HepG2 (cell line): ENCODE results near the gene PTPA. TPM values are rescaled to one million over a fixed set of nuclear protein-coding genes. Genes with fewer than 3 reads are reported as not detected.

Source experiments
- ATAC-seq: fragments of 200-7000 bp; cut with Tn5 transposase; 3 replicates; pipeline ENCODE4 v1.9.1; 2020; ENCODE audit warnings: mild to moderate bottlenecking, moderate library complexity
- BruUV-seq: library from RNA; stranded (reverse); fragments of 400-500 nt; replicated peaks from 2 replicates; lab custom pipeline; 2021; lab: Mats Ljungman, UMichigan
- CTCF ChIA-PET: fragments of 300-600 bp; formaldehyde crosslinking; extraction: SDS; loops from one replicate; lab custom pipeline; 2021; ENCODE audit warnings: low total read pairs, inconsistent platforms, low intra/inter-chr PET ratio; lab: Yijun Ruan, JAX
- POLR2A ChIA-PET: fragments of 350-600 bp; sonication (Branson Sonifier 250); formaldehyde crosslinking; loops from one replicate; lab custom pipeline; 2020; ENCODE audit warnings: antibody characterized with exemption, inconsistent platforms; lab: Yijun Ruan, JAX
- DNase-seq: peaks from one replicate; pipeline ENCODE4 v3.0.0-alpha.2; 2015; ENCODE audit warnings: low spot score
- FAIRE-seq: peaks from 3 replicates; lab custom pipeline; 2011; peaks lifted over from hg19 to GRCh38; lab: Jason Lieb, UNC
- H2AFZ ChIP-seq: one replicate; pipeline ENCODE4 v1.6.1; 2011; ENCODE audit warnings: low read length, inconsistent platforms
- H3K27ac ChIP-seq: fragments of 300-600 bp; 3 replicates; pipeline ENCODE4 v1.8.0; 2011; ENCODE audit warnings: mixed run types, mild to moderate bottlenecking, mixed read lengths, low read length, inconsistent platforms; ENCODE audit not compliant: insufficient read depth; ENCODE audit errors: extremely low read length
- H3K27me3 ChIP-seq, 2 experiments: fragments of 200-600 bp in 1 of 2; 2 replicates in 1 of 2; 3 replicates in 1 of 2; pipeline versions ENCODE4 v1.6.0 to v1.8.0; 2011; ENCODE audit warnings: low read length in 2 of 2, mild to moderate bottlenecking in 2 of 2, moderate library complexity in 2 of 2, inconsistent platforms in 1 of 2; ENCODE audit not compliant: insufficient read depth in 2 of 2, control insufficient read depth in 1 of 2
- H3K36me3 ChIP-seq, 2 experiments: fragments of 200-600 bp in 1 of 2; replicated peaks in 1 of 2; 2 replicates in 1 of 2; 3 replicates in 1 of 2; pipeline versions ENCODE4 v1.5.1 to v1.8.0; 2011; ENCODE audit warnings: low read length in 2 of 2, inconsistent platforms in 1 of 2; ENCODE audit not compliant: insufficient read depth in 2 of 2, control insufficient read depth in 1 of 2
- H3K4me1 ChIP-seq: 2 replicates; pipeline ENCODE4 v1.5.1; 2012; ENCODE audit warnings: low read length, inconsistent platforms; ENCODE audit not compliant: insufficient read depth
- H3K4me2 ChIP-seq: 2 replicates; pipeline ENCODE4 v1.6.0; 2011; ENCODE audit warnings: low read depth, low read length, inconsistent platforms
- H3K4me3 ChIP-seq, 3 experiments: fragments of 200-600 bp in 1 of 3; sonication (generic), shearing (Covaris generic) in 1 of 3; replicated peaks in 1 of 3; 2 replicates each; pipeline ENCODE4 v1.5.1; 2011 to 2016; ENCODE audit warnings: low read length in 3 of 3, inconsistent platforms in 2 of 3, low read depth in 2 of 3, mild to moderate bottlenecking in 2 of 3, control low read depth in 1 of 3, mixed read lengths in 1 of 3; ENCODE audit not compliant: insufficient read depth in 1 of 3
- H3K79me2 ChIP-seq: one replicate; pipeline ENCODE4 v1.6.1; 2011; ENCODE audit warnings: low read length, inconsistent platforms; ENCODE audit not compliant: insufficient read depth
- H3K9ac ChIP-seq: 2 replicates; pipeline ENCODE4 v1.6.0; 2011; ENCODE audit warnings: mild to moderate bottlenecking, low read depth, low read length, inconsistent platforms; ENCODE audit not compliant: insufficient read depth
- H3K9me3 ChIP-seq: 2 replicates; pipeline ENCODE4 v1.5.1; 2012; ENCODE audit warnings: mild to moderate bottlenecking, low read length
- H4K20me1 ChIP-seq: 2 replicates; pipeline ENCODE4 v1.6.0; 2011; ENCODE audit warnings: inconsistent platforms, mild to moderate bottlenecking, low read length, moderate library complexity; ENCODE audit not compliant: insufficient read depth
- EEA1 ChIP-seq: sonication (generic); formaldehyde crosslinking; IDR thresholded peaks from 2 replicates; pipeline ENCODE4 v1.5.1; 2020; ENCODE audit warnings: mild to moderate bottlenecking, missing genetic modification reagents, borderline replicate concordance
- ONECUT2 ChIP-seq: sonication (generic); formaldehyde crosslinking; IDR thresholded peaks from 2 replicates; pipeline ENCODE4 v1.4.0; 2020; ENCODE audit warnings: missing genetic modification reagents
- PATZ1 ChIP-seq: sonication (generic); formaldehyde crosslinking; IDR thresholded peaks from 2 replicates; pipeline ENCODE4 v1.4.0; 2020; ENCODE audit warnings: missing genetic modification reagents
- TFE3 ChIP-seq: IDR thresholded peaks from 2 replicates; pipeline ENCODE4 v1.6.1; 2016
- UBTF ChIP-seq: sonication (generic); formaldehyde crosslinking; IDR thresholded peaks from 2 replicates; pipeline ENCODE4 v1.4.0; 2020; ENCODE audit warnings: mild to moderate bottlenecking, missing genetic modification reagents
- ZBTB4 ChIP-seq: sonication (generic); formaldehyde crosslinking; IDR thresholded peaks from 2 replicates; pipeline ENCODE4 v1.4.0; 2020; ENCODE audit warnings: missing genetic modification reagents, mild to moderate bottlenecking, borderline replicate concordance
- ZFX ChIP-seq: sonication (generic); formaldehyde crosslinking; IDR thresholded peaks from 2 replicates; pipeline ENCODE4 v1.4.0; 2020; ENCODE audit warnings: mild to moderate bottlenecking, low read depth, missing genetic modification reagents, moderate library complexity
- ZMYM3 ChIP-seq: sonication (generic); formaldehyde crosslinking; IDR thresholded peaks from 2 replicates; pipeline ENCODE4 v1.5.1; 2020; ENCODE audit warnings: mild to moderate bottlenecking, missing genetic modification reagents
- ZNF274 ChIP-seq: sonication (generic); formaldehyde crosslinking; IDR thresholded peaks from 2 replicates; pipeline ENCODE4 v1.5.1; 2020; ENCODE audit warnings: mild to moderate bottlenecking, missing genetic modification reagents
- ZNF7 ChIP-seq: IDR thresholded peaks from 2 replicates; pipeline ENCODE4 v1.6.1; 2016; ENCODE audit warnings: missing biosample characterization, missing genetic modification reagents
- WGBS: methylation state at CpG from one replicate; pipeline ENCODE4 v1.1.6; 2017; ENCODE audit warnings: low lambda C conversion rate; 5-methylcytosine and 5-hydroxymethylcytosine counted together
- in situ Hi-C: cut with HindIII; loops from 2 replicates; pipeline ENCODE4 v1.10.0; 2017; ENCODE audit warnings: low pct_unique_long_range_greater_than_20kb; ENCODE audit not compliant: extremely low pct_ligation_motif_present
- intact Hi-C: fragments of 100-400 bp; cut with micrococcal nuclease; formaldehyde crosslinking; loops from one replicate; pipeline ENCODE4 v1.10.0; 2022; ENCODE audit not compliant: unreplicated experiment
- polyA plus RNA-seq, 8 experiments: library from polyadenylated mRNA; depleted of rRNA in 3 of 8; stranded (reverse) in 7 of 8; unstranded in 1 of 8; fragments of >200 nt; fragmentation: Illumina TruSeq in 4 of 8; extraction: Trizol in 4 of 8; gene quantifications; 2 replicates each; pipeline versions ENCODE4 v1.2.1 to v1.2.3, GENCODE V29; 2011 to 2016; ENCODE audit warnings: low read depth in 4 of 8, missing spikeins in 1 of 8, mixed read lengths in 1 of 8; ENCODE audit not compliant: insufficient read depth in 1 of 8
- total RNA-seq, 5 experiments: library from RNA; depleted of rRNA; stranded (reverse); fragments of >200 nt; fragmentation: Illumina TruSeq; extraction: Trizol; gene quantifications; 2 replicates each; pipeline ENCODE4 v1.2.3, GENCODE V29; 2016; ENCODE audit warnings: low read depth in 1 of 5

Gene PTPA
- total and polyA plus RNA-seq, 2 of the 13 experiments (the other 11 are each of a cell fraction or from before 2014, with no cell fraction given): 79.3 to 105 TPM

GRCh38 chr9:129102791-129103594, 8.2 kb upstream of the PTPA start:
- ChIA-PET POLR2A (interaction anchor here (1.4 to 1.5 kb wide), 2 partner anchors 8 to 22 kb away, joined by 4 to 6 read pairs; partner anchors contain the start of gene DOLPP1), CTCF (no interaction called here)
- peak; percentile 92 for ATAC-seq
- Histone ChIP-seq H3K79me2 (no peaks in the 10 kb centered on the region), H3K4me1 (peaks cover 9% of the 10 kb centered on the region; the same call in 1 of the 2 replicates), H3K36me3 (peaks cover 0 to 7% of the 10 kb centered on the region in 2 experiments; a peak in 3 of 5 replicates), H3K9me3 (no peaks in the 10 kb centered on the region), H2AFZ (no peak overlapping the region), H3K9ac (no peak overlapping the region), H3K4me2 (no peak overlapping the region), H3K4me3 (no peak overlapping the region), H4K20me1 (0 out of 2 replicates have a peak, but pooled peaks cover 3% of the 10 kb centered on the region), H3K27me3 (no peaks in the 10 kb centered on the region), H3K27ac (no peak overlapping the region)
- peak; percentile 8 for FAIRE-seq
- WGBS: 70% methylated on average over 5 of the region's 14 CpGs
- peak; percentile 61 for DNase-seq
- no TSS peak for BruUV-seq
- intact Hi-C loops: loop anchor here (2.0 kb wide), 1 partner anchor 50 kb away; no protein-coding TSS in a partner anchor
- in situ Hi-C loops: no loop called here
- no peak for TF ChIP-seq ZNF7 (CRISPR knock-in tag)
- peak; percentile 21; the same call in 1 of the 2 replicates for TF ChIP-seq UBTF (CRISPR knock-in tag)
- TF ChIP-seq ZNF274 (CRISPR knock-in tag): 0 out of 2 replicates have a peak, but pooled peaks have one; percentile 39
- peak; percentile 37; the same call in 1 of the 2 replicates for TF ChIP-seq ZFX (CRISPR knock-in tag)
- 0 out of 2 replicates have a peak, but pooled peaks have one; percentile 20 for TF ChIP-seq PATZ1 (CRISPR knock-in tag)
- 0 out of 2 replicates have a peak, but pooled peaks have one; percentile 41 for TF ChIP-seq ZBTB4 (CRISPR knock-in tag)
- TF ChIP-seq ZMYM3 (CRISPR knock-in tag): no peak
- TF ChIP-seq ONECUT2 (CRISPR knock-in tag): no peak
- TF ChIP-seq EEA1 (CRISPR knock-in tag): no peak
- TF ChIP-seq TFE3 (CRISPR knock-in tag): no peak
